ENCODE data around the gene DYNC2LI1.

- no peak for TF ChIP-seq CTCF (IDR thresholded peaks at IDR 0.05; ENCODE audit: insufficient read depth, low read length, poor library complexity, severe bottlenecking)
- no peak for TF ChIP-seq EZH2phosphoT487 (conservative IDR thresholded peaks at IDR 0.05; ENCODE audit: low read length)
Measured at GRCh38 chr2:43826305-43827250, 52.7 kb downstream of the DYNC2LI1 start.

Measured in SU-DHL-6 (cell line).